ENCODE measurements around the gene FECH.

Gene FECH

DNA sequence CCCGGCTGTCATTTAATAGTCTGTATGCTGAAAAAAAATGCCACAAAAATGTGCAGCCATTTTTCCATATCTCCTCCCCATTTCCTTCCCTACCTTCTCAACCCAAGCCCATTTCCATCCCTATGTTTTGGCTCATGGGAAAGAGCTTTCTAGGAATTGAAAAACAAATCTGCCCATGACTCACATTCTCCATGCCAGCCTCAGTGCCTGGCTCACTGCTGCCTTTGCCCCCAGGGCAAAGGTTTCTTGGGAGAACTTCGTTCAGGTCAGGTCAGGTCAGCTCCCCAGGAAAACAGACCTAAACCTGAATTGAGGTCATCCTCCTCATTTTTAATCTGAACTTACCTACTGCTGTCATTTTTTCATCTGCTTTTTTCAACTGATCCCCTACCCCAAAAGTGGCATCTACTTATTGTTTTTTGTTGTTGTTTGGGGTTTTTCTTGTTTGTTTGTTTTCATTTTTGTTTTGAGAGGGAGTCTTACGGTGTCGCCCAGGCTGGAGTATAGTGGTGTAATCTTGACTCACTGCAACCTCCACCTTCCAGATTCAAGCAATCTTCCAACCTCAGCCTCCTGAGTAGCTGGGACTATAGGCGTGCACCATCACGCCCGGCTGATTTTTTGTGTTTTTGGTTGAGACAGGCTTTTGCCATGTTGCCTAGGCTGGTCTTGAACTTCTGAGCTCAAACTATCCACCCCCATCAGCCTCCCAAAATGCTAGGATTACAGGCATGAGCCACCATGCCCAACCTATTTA, 66.7 kb downstream of the FECH start:
- TF ChIP-seq, protein P1, sequence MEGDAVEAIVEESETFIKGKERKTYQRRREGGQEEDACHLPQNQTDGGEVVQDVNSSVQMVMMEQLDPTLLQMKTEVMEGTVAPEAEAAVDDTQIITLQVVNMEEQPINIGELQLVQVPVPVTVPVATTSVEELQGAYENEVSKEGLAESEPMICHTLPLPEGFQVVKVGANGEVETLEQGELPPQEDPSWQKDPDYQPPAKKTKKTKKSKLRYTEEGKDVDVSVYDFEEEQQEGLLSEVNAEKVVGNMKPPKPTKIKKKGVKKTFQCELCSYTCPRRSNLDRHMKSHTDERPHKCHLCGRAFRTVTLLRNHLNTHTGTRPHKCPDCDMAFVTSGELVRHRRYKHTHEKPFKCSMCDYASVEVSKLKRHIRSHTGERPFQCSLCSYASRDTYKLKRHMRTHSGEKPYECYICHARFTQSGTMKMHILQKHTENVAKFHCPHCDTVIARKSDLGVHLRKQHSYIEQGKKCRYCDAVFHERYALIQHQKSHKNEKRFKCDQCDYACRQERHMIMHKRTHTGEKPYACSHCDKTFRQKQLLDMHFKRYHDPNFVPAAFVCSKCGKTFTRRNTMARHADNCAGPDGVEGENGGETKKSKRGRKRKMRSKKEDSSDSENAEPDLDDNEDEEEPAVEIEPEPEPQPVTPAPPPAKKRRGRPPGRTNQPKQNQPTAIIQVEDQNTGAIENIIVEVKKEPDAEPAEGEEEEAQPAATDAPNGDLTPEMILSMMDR (IDR thresholded peaks at IDR 0.05; ENCODE audit: insufficient read depth, low read depth, low read length, missing control alignments): no peak
- no peak overlapping the region for H3K4me3 ChIP-seq (ENCODE audit: low read depth, low read length)
- no peak for DNase-seq (ENCODE audit: low read depth)

DNA sequence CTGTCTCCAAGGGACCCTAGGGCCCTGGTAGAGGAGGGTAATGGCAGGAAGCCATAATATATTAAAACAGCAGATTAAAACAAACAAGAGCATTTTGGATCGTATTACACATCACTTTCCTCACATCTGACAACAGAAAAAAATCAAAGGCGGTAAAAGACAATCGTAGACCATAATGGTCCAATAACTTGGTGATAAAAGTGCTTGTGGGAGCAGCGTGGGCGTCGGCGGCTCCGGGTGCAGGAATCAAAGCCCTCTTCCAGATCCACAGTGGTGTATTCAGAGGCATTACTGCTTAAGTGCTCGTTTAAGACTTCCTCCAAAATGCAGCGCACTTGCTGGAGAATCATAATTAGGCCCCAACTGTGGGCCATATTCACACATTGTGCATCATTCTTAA, 68.0 kb downstream of the FECH start:
- DNase-seq (ENCODE audit: low read depth): no peak
- no peak overlapping the region for H3K4me3 ChIP-seq (ENCODE audit: low read depth, low read length)
- TF ChIP-seq, protein P1 (IDR thresholded peaks at IDR 0.05; ENCODE audit: insufficient read depth, low read depth, low read length, missing control alignments): no peak

DNA sequence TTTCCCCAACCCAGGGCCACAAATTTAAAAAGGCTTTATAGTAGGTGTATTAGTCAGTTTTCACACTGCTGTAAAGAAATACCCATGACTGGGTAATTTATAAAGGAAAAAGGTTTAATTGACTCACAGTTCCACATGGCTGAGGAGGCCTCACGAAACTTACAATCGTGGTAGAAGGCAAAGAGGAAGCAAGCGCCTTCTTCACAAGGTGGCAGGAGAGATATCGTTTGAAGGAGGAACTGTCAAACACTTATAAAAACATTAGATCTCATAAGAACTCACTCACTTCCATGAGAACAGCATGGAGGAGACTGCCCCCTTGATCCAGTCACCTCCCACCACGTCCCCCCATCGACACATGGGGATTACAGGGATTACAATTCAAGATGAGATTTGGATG, 70.4 kb downstream of the FECH start:
- no peak overlapping the region for H3K4me3 ChIP-seq (ENCODE audit: low read depth, low read length)
- no peak for DNase-seq (ENCODE audit: low read depth)
- TF ChIP-seq, protein P1 (IDR thresholded peaks at IDR 0.05; ENCODE audit: insufficient read depth, low read depth, low read length, missing control alignments): no peak

DNA sequence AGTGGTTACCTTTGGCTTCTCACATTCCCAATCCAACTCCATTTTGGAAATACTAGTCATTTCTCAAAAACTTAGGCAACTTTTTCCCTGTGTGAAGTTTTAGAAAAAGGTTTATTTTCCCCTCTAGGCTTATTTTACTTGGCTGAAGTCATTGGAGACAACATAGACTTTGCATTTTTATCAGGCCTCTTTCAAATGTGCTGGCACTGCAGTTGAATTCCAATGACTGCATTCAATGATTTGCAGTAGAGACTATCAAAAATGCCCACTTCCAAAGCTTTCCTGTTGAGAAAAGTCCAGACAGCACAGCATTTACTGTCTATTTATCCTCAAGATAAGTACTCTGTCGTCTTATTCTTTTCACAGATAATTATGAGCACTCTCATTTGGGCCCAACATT, 81.3 kb downstream of the FECH start:
- no peak overlapping the region for H3K4me3 ChIP-seq (ENCODE audit: low read depth, low read length)
- DNase-seq (ENCODE audit: low read depth): no peak
- TF ChIP-seq, protein P1 (IDR thresholded peaks at IDR 0.05; ENCODE audit: insufficient read depth, low read depth, low read length, missing control alignments): no peak

DNA sequence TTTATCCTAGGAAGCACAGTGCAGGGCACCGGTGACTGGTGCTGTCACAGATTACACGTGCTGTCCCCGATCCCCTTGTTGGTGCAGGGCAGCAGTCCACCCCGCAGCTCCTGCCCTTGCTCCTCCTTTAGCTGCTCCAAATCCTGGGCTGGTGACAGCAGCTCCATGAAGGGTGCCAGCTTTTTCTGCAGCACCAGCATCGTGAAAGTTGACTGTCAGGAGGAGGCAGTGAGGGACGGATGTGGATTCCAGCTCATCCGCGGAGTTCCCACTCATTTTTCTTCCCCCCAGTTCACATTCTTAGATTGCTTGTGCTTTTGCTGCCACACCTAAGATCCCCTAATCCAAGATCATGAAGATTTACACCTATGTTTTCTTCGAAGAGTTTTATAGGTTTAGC, 83.9 kb downstream of the FECH start:
- no peak for DNase-seq (ENCODE audit: low read depth)
- TF ChIP-seq, protein P1 (IDR thresholded peaks at IDR 0.05; ENCODE audit: insufficient read depth, low read depth, low read length, missing control alignments): no peak
- no peak overlapping the region for H3K4me3 ChIP-seq (ENCODE audit: low read depth, low read length)

DNA sequence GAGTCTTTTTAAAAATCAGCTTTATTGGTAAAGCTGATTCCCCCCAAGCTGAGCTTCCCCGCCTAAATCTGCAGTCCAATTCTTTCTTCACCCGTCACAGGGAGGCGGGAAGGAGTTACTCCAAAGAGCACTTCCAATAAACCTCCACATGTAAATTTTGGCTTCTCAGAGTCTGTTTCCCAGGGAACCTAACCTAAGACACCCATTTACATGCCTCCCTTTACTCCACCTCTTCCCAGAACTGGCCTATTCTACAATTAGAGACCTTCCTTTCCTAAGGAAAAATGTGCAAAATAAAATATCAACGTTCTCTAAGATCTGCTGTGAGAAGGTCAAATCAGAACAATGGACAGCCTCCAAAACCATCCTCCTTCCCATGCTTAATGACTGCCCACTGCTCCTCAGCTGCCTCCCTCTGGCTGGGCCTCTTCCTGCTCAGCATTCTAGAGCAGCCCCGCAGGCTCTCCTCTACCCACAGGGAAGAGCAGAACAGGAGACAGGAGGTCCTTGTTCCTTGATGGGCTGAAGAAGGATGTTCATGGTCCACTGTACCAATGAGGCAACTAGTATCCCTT, 87.7 kb downstream of the FECH start:
- no peak overlapping the region for H3K4me3 ChIP-seq (ENCODE audit: low read depth, low read length)
- no peak for DNase-seq (ENCODE audit: low read depth)
- TF ChIP-seq, protein P1 (IDR thresholded peaks at IDR 0.05; ENCODE audit: insufficient read depth, low read depth, low read length, missing control alignments): no peak

Data from GM12865 (cell line).